Lung (tissue), 13 donors: ENCODE data around the gene MDM4. TPM values are rescaled to one million over a fixed set of nuclear protein-coding genes. Genes with fewer than 3 reads are reported as not detected.

Source experiments
- ATAC-seq: fragments of 200-7000 bp; cut with Tn5 transposase; one replicate; pipeline ENCODE4 v1.9.1; 2020; ENCODE audit warnings: moderate number of reproducible peaks; ENCODE audit not compliant: insufficient read depth, low FRiP score
- DNase-seq, 3 donors: peaks; one replicate each; pipeline ENCODE4 v3.0.0-alpha.2; 2013 to 2017
- H3K27ac ChIP-seq, 2 donors: one replicate each; pipeline ENCODE4 v1.5.1; 2013; ENCODE audit warnings: mild to moderate bottlenecking in 2 of 2, moderate library complexity in 2 of 2, control low read depth in 1 of 2, inconsistent platforms in 1 of 2, low read depth in 1 of 2, low read length in 1 of 2
- H3K27me3 ChIP-seq, 3 donors: one replicate each; pipeline ENCODE4 v1.5.1; 2013; ENCODE audit warnings: low read length in 2 of 3; ENCODE audit not compliant: control insufficient read depth in 3 of 3, insufficient read depth in 3 of 3
- H3K36me3 ChIP-seq, 4 donors: one replicate each; pipeline ENCODE4 v1.5.1; 2013; ENCODE audit warnings: low read length in 4 of 4, mild to moderate bottlenecking in 1 of 4, moderate library complexity in 1 of 4; ENCODE audit not compliant: control insufficient read depth in 4 of 4, insufficient read depth in 4 of 4
- H3K4me1 ChIP-seq, 5 donors: one replicate each; pipeline ENCODE4 v1.5.1; 2013; ENCODE audit warnings: low read length in 5 of 5, mild to moderate bottlenecking in 2 of 5, moderate library complexity in 1 of 5; ENCODE audit not compliant: control insufficient read depth in 5 of 5, insufficient read depth in 5 of 5
- H3K4me3 ChIP-seq: one replicate; pipeline ENCODE4 v1.5.1; 2013; ENCODE audit warnings: mild to moderate bottlenecking, control low read depth, moderate library complexity
- H3K9ac ChIP-seq, 2 donors: one replicate each; pipeline ENCODE4 v1.5.1; 2013; ENCODE audit warnings: low read length in 2 of 2, control low read depth in 1 of 2; ENCODE audit not compliant: insufficient read depth in 1 of 2
- H3K9me3 ChIP-seq, 4 donors: one replicate each; pipeline ENCODE4 v1.5.1; 2013; ENCODE audit warnings: low read length in 3 of 4, mild to moderate bottlenecking in 1 of 4, moderate library complexity in 1 of 4; ENCODE audit not compliant: control insufficient read depth in 4 of 4, insufficient read depth in 3 of 4
- CTCF ChIP-seq: IDR thresholded peaks from 2 replicates; pipeline ENCODE4 v1.5.1; 2012; ENCODE audit warnings: mild to moderate bottlenecking; ENCODE audit errors: control extremely low read depth, extremely low read depth
- WGBS, 2 donors: extraction: QIAGEN DNeasy Blood & Tissue Kit; methylation state at CpG; one replicate each; pipeline ENCODE4 v1.1.7; 2013; 5-methylcytosine and 5-hydroxymethylcytosine counted together
- polyA plus RNA-seq, 2 donors: library from polyadenylated mRNA; stranded (reverse); fragments of 200-250 nt; gene quantifications; one replicate each; pipeline ENCODE4 v1.2.1, GENCODE V29; 2013
- small RNA-seq: library from RNA; depleted of rRNA; stranded (forward); fragments of <200 nt; gene quantifications from one replicate; pipeline ENCODE3, GENCODE V24; 2014; ENCODE audit warnings: low replicate concordance
- total RNA-seq, 2 donors: library from RNA; depleted of rRNA in 1 of 2; stranded (reverse); fragments of >200 nt in 1 of 2; gene quantifications; one replicate each; pipeline ENCODE4 v1.2.1, GENCODE V29; 2014 to 2021
- donor health status: control.
- donor health status: control.
- donor health status: Bipolar disorder and iron deficiency.
- donor health status: healthy.
- donor health status: DM: yes; HTN: yes; CAD: no.

MDM4 gene
- total and polyA plus RNA-seq, 4 donors: 5.6 to 138 (median 38.9) TPM

- Histone ChIP-seq H3K9me3 (no peaks in the 10 kb centered on the region), H3K4me1 (no peaks in the 10 kb centered on the region), H3K27me3 (peaks cover 0 to 5% (median 0%) of the 10 kb centered on the region in 3 donors), H3K9ac (no peak overlapping the region), H3K27ac (no peak overlapping the region), H3K36me3 (no peaks in the 10 kb centered on the region), H3K4me3 (no peak overlapping the region)
- DNase-seq (no peak), ATAC-seq (no peak)
- no peak for TF ChIP-seq CTCF
- WGBS, 2 donors: 59 to 67% methylated on average over 6 of the region's 6 CpGs
Measured at GRCh38 chr1:204602111-204602579, 85.9 kb downstream of the MDM4 start.

DNA sequence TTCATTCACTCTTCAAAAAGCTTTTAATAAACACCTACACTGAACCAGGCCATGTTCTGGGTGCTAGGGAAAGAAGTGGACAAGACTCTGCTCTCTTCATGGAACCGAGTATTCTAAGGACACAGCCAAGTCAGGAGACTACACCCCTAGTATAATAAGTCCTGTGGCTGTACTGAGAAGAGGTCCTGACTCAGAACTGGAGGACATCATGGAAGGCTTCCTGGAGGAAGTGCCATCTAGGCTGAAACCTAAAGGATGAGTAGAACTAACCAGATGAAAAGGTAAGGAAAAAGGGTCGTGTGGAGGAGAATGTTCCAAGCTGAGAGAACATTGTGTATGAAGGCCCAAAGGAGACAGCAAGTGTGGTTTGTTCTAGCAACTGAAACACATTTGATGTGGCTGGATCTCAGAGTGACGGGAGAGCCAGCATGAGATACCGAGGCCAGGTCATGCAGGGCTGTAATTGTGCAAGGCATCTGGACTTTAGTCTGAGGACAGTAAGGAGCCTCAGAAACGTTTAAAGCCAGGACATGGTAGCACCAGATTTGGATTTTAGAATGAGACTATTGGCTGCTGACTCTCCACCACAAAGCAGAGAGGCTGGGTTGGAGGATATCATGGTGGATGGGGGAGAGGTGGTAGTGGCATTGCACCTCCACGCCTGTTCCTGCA is 86.8 kb downstream of the MDM4 start:
- TF ChIP-seq CTCF: no peak
- no peak for ATAC-seq
- DNase-seq: no peak
- Histone ChIP-seq H3K4me3 (no peak overlapping the region), H3K27ac (no peak overlapping the region), H3K27me3 (peaks cover 0 to 5% (median 0%) of the 10 kb centered on the region in 3 donors), H3K4me1 (no peaks in the 10 kb centered on the region), H3K9ac (no peak overlapping the region), H3K36me3 (no peaks in the 10 kb centered on the region), H3K9me3 (no peaks in the 10 kb centered on the region)
- 78 to 93% methylated on average over 6 of the region's 6 CpGs for WGBS, 2 donors

DNA sequence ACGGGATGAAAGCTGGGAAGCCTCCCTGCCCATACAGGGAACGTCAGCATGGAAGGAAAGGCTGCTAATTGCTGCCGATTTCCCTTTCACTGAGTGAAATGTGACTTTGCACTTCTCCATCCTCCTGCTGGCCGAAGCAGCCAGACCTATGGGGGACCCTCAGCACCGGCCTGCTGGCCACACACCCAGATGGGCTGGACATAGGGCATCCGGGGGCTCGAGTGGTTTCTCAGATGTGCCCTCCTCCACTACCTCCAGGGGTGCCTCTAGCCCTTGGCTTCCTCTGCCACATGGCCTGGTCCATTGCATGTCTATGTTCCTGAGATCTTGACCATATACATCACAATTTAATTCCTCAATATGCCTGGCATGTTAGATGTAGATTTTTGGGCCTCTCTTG is 89.6 kb downstream of the MDM4 start:
- H3K9ac ChIP-seq: no peak overlapping the region
- TF ChIP-seq CTCF: no peak
- no peak overlapping the region for H3K4me3 ChIP-seq
- no peaks in the 10 kb centered on the region for H3K9me3 ChIP-seq
- H3K27ac ChIP-seq: no peak overlapping the region
- no peaks in the 10 kb centered on the region for H3K36me3 ChIP-seq
- 72 to 75% methylated on average over 7 of the region's 7 CpGs for WGBS, 2 donors
- peaks cover 0 to 11% (median 0%) of the 10 kb centered on the region in 3 donors for H3K27me3 ChIP-seq
- no peak for DNase-seq
- no peak for ATAC-seq
- peaks cover 0 to 1% (median 0%) of the 10 kb centered on the region in 5 donors for H3K4me1 ChIP-seq

Small RNAs within 50 kb of the gene (small RNA-seq; reads per million reads assigned to genes)
- 5.7 reads per million, percentile 95 among the genes with 10 or more reads in this experiment for gene RNA5SP74

Other genes starting within 250 kb of the MDM4 start
- 10 to 100 TPM in 1 of 2 donors, 1 to 10 TPM in 1; 2.8 to 10.5 TPM for gene PLEKHA6, start 156.5 kb upstream of the MDM4 start, total RNA-seq
- 1 to 10 TPM in 1 of 2 donors, under 1 TPM in 1; 0.88 to 3.8 TPM for gene PLEKHA6, start 156.5 kb upstream of the MDM4 start, polyA plus RNA-seq
- 10 to 100 TPM; 43.9 to 57.0 TPM for gene PPP1R15B, start 104.6 kb upstream of the MDM4 start, total RNA-seq
- 10 to 100 TPM; 14.6 to 29.8 TPM for gene PPP1R15B, start 104.6 kb upstream of the MDM4 start, polyA plus RNA-seq
- gene PIK3C2B, start 21.6 kb upstream of the MDM4 start, total RNA-seq: 10 to 100 TPM; 36.9 to 37.6 TPM
- 10 to 100 TPM; 11.9 to 13.2 TPM for gene PIK3C2B, start 21.6 kb upstream of the MDM4 start, polyA plus RNA-seq
- 1 to 10 TPM; 1.3 to 4.4 TPM for gene LRRN2, start 169.3 kb downstream of the MDM4 start, total RNA-seq
- 1 to 10 TPM in 1 of 2 donors, under 1 TPM in 1; 0.97 to 1.2 TPM for gene LRRN2, start 169.3 kb downstream of the MDM4 start, polyA plus RNA-seq